HL-60 (cell line): Measurements from ENCODE around the gene SHC2.

Experiments used
- POLR2AphosphoS5 ChIP-seq: IDR thresholded peaks from 2 replicates; pipeline ENCODE4 v1.6.1; 2012; ENCODE audit warnings: low read depth
- TF ChIP-seq, protein P1 (sequence below): IDR thresholded peaks from one replicate; pipeline ENCODE4 v1.5.1; 2011; ENCODE audit warnings: low read length, control low read depth, inconsistent platforms; ENCODE audit not compliant: insufficient read depth

DNA sequence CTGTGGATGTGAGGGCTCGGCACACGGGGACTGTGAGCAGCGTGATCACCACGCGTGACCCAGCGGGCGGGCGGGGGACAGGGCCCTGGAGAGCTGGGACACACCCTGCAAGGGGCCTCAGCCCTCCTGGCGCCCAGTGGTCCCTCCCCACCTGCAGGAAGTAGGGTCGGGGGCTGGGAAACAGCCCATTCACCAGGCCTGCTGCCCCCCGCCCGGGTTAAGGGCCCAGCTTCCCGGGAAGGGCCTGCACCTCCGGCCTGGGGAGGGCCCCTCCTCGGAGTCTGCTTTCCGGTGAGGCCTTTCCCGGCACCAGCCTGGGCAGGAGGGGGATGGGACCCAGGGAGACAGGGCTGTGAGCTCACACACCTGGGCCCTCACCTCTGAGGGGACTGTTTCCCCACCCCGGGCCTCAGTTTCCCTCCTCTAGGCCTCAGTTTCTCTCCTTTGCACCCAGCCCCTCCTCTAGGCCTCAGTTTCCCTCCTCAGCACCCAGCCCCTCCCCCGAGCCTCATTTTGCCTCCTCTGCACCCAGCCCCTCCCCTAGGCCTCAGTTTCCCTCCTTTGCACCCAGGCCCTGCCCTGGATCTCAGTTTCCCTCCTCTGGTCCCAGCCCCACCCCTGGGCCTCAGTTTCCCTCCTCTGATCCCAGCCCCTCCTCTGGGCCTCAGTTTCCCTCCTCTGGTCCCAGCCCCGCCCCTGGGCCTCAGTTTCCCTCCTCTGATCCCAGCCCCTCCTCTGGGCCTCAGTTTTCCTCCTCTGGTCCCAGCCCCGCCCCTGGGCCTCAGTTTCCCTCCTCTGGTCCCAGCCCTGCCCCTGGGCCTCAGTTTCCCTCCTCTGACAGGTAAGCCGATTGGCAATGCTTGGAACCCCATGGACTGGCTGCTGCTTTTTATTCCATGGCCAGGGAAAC is 33.6 kb upstream of the SHC2 start:
- TF ChIP-seq POLR2AphosphoS5, result no peak
- TF ChIP-seq, protein P1, sequence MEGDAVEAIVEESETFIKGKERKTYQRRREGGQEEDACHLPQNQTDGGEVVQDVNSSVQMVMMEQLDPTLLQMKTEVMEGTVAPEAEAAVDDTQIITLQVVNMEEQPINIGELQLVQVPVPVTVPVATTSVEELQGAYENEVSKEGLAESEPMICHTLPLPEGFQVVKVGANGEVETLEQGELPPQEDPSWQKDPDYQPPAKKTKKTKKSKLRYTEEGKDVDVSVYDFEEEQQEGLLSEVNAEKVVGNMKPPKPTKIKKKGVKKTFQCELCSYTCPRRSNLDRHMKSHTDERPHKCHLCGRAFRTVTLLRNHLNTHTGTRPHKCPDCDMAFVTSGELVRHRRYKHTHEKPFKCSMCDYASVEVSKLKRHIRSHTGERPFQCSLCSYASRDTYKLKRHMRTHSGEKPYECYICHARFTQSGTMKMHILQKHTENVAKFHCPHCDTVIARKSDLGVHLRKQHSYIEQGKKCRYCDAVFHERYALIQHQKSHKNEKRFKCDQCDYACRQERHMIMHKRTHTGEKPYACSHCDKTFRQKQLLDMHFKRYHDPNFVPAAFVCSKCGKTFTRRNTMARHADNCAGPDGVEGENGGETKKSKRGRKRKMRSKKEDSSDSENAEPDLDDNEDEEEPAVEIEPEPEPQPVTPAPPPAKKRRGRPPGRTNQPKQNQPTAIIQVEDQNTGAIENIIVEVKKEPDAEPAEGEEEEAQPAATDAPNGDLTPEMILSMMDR, result no peak
